ENCODE data around the gene PAXIP1.

Gene PAXIP1

GRCh38 chr7:154911862-154912455 lies 91.0 kb downstream of the PAXIP1 start:
- H3K79me2 ChIP-seq (ENCODE audit: control insufficient read depth, insufficient read depth, low read length, unreplicated experiment) = no peaks in the 10 kb centered on the region
- H3K27ac ChIP-seq (ENCODE audit: low read depth, low read length) = no peak overlapping the region
- H3K4me3 ChIP-seq (ENCODE audit: low read depth, low read length) = no peak overlapping the region
- H3K27me3 ChIP-seq (ENCODE audit: insufficient read depth, low read length) = peaks cover 28% of the 10 kb centered on the region
- no peak overlapping the region for H2AFZ ChIP-seq (ENCODE audit: low read length, unreplicated experiment)
- no peaks in the 10 kb centered on the region for H3K36me3 ChIP-seq (ENCODE audit: insufficient read depth, low read length)
- no peaks in the 10 kb centered on the region for H3K4me1 ChIP-seq (ENCODE audit: control insufficient read depth, insufficient read depth, low read length, unreplicated experiment)

DNA sequence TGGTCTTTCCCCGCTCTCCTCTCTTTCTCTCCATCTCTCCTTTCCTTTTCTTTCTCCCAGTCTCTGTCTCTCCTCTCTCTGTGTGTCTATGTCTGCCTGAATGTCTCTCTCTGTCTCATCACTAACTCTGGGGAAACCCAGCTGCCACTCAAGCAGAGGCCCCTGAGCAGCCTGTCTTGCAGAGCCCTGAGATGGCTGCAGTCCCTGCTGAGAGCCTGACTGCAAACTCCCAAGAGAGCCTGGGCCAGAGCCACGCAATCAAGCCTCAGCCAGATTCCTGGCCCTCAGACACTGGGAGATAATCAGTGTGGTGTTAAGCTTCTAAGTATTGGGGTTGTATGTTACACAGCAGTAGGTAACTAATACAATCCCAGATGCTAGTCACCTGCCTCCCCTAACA lies 91.5 kb downstream of the PAXIP1 start:
- H3K4me3 ChIP-seq (ENCODE audit: low read depth, low read length) = no peak overlapping the region
- no peak overlapping the region for H3K27ac ChIP-seq (ENCODE audit: low read depth, low read length)
- H3K4me1 ChIP-seq (ENCODE audit: control insufficient read depth, insufficient read depth, low read length, unreplicated experiment) = no peaks in the 10 kb centered on the region
- H3K27me3 ChIP-seq (ENCODE audit: insufficient read depth, low read length) = peaks cover 24% of the 10 kb centered on the region
- no peak overlapping the region for H2AFZ ChIP-seq (ENCODE audit: low read length, unreplicated experiment)
- H3K36me3 ChIP-seq (ENCODE audit: insufficient read depth, low read length) = no peaks in the 10 kb centered on the region
- H3K79me2 ChIP-seq (ENCODE audit: control insufficient read depth, insufficient read depth, low read length, unreplicated experiment) = no peaks in the 10 kb centered on the region

GRCh38 chr7:154910977-154911376 lies 91.9 kb downstream of the PAXIP1 start:
- no peaks in the 10 kb centered on the region for H3K79me2 ChIP-seq (ENCODE audit: control insufficient read depth, insufficient read depth, low read length, unreplicated experiment)
- no peak overlapping the region for H3K4me3 ChIP-seq (ENCODE audit: low read depth, low read length)
- no peaks in the 10 kb centered on the region for H3K4me1 ChIP-seq (ENCODE audit: control insufficient read depth, insufficient read depth, low read length, unreplicated experiment)
- H3K27ac ChIP-seq (ENCODE audit: low read depth, low read length) = no peak overlapping the region
- H3K27me3 ChIP-seq (ENCODE audit: insufficient read depth, low read length) = peaks cover 24% of the 10 kb centered on the region
- H2AFZ ChIP-seq (ENCODE audit: low read length, unreplicated experiment) = no peak overlapping the region
- no peaks in the 10 kb centered on the region for H3K36me3 ChIP-seq (ENCODE audit: insufficient read depth, low read length)

DNA sequence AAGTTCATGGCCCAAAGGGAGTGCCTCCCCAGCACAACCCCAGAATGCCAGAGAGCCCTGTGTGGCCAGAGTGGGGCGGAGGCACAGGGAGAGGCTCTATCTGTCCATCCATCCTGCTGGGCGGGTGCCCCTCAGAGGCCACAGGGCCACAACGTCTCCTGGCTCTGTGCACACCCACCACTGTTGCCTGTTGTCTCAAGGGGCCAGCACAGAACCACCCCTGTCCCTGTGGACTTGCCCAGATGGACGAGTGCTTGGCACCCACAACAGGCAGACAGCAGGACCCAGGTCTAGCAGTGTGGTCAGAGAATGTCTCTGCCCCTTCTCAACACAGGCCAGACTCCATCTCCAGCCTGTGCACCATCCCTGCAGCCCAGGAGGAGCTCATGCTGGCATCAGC lies 92.8 kb downstream of the PAXIP1 start:
- no peaks in the 10 kb centered on the region for H3K79me2 ChIP-seq (ENCODE audit: control insufficient read depth, insufficient read depth, low read length, unreplicated experiment)
- no peak overlapping the region for H3K4me3 ChIP-seq (ENCODE audit: low read depth, low read length)
- no peaks in the 10 kb centered on the region for H3K4me1 ChIP-seq (ENCODE audit: control insufficient read depth, insufficient read depth, low read length, unreplicated experiment)
- no peak overlapping the region for H2AFZ ChIP-seq (ENCODE audit: low read length, unreplicated experiment)
- H3K27me3 ChIP-seq (ENCODE audit: insufficient read depth, low read length) = peaks cover 16% of the 10 kb centered on the region
- H3K27ac ChIP-seq (ENCODE audit: low read depth, low read length) = no peak overlapping the region
- H3K36me3 ChIP-seq (ENCODE audit: insufficient read depth, low read length) = no peaks in the 10 kb centered on the region

- no peak overlapping the region for H3K4me3 ChIP-seq (ENCODE audit: low read depth, low read length)
- no peaks in the 10 kb centered on the region for H3K4me1 ChIP-seq (ENCODE audit: control insufficient read depth, insufficient read depth, low read length, unreplicated experiment)
- no peaks in the 10 kb centered on the region for H3K36me3 ChIP-seq (ENCODE audit: insufficient read depth, low read length)
- no peaks in the 10 kb centered on the region for H3K79me2 ChIP-seq (ENCODE audit: control insufficient read depth, insufficient read depth, low read length, unreplicated experiment)
- no peak overlapping the region for H3K27ac ChIP-seq (ENCODE audit: low read depth, low read length)
- no peak overlapping the region for H2AFZ ChIP-seq (ENCODE audit: low read length, unreplicated experiment)
- peaks cover 9% of the 10 kb centered on the region for H3K27me3 ChIP-seq (ENCODE audit: insufficient read depth, low read length)
Measured at GRCh38 chr7:154909241-154910105, 93.5 kb downstream of the PAXIP1 start.

DNA sequence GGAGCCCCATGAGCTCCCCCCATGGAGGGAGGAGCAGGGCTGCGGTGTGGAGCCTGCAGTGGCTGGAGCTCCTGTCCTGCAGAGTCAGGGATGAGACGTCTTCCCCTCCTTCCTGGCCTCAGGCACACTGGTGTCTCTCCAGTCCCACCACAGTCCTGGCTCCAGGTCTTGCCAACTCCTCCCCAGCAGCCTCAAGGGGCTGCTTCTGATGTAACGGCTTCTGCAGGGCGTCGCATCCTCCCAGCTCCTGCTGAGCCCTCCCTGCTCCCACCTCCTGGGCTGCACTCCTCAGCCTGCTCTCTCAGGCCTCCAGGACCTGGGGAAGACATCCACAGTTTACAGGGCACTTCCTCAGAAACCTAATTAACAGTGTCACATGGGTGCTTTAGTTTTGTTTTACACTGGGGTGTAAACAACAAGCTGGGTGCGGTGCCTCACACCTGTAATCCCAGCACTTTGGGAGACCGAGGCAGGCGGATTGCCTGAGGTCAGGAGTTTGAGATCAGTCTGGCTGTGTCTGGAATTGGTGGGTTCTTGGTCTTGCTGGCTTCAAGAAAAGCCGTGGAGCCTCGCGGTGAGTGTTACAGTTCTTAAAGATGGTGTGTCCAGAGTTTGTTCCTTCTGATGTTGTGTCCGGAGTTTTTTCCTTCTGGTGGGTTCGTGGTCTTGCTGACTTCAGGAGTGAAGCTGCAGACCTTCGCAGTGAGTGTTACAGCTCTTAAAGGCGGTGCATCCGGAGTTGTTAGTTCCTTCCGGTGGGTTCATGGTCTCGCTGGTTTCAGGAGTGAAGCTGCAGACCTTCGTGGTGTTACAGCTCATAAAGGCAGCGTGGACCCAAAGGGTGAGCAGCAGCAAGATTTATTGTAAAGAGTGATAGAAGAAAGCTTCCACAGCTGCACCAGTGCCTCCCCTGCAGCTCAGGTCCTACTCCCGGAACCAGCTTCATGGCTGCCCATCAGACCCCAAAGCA lies 95.0 kb downstream of the PAXIP1 start:
- no peak overlapping the region for H2AFZ ChIP-seq (ENCODE audit: low read length, unreplicated experiment)
- H3K27me3 ChIP-seq (ENCODE audit: insufficient read depth, low read length) = peaks cover 4% of the 10 kb centered on the region; the same call in 1 of the 2 replicates
- no peaks in the 10 kb centered on the region for H3K79me2 ChIP-seq (ENCODE audit: control insufficient read depth, insufficient read depth, low read length, unreplicated experiment)
- no peaks in the 10 kb centered on the region for H3K4me1 ChIP-seq (ENCODE audit: control insufficient read depth, insufficient read depth, low read length, unreplicated experiment)
- no peak overlapping the region for H3K27ac ChIP-seq (ENCODE audit: low read depth, low read length)
- no peak overlapping the region for H3K4me3 ChIP-seq (ENCODE audit: low read depth, low read length)
- H3K36me3 ChIP-seq (ENCODE audit: insufficient read depth, low read length) = no peaks in the 10 kb centered on the region

GRCh38 chr7:154906736-154907355 lies 96.1 kb downstream of the PAXIP1 start:
- H3K36me3 ChIP-seq (ENCODE audit: insufficient read depth, low read length) = no peaks in the 10 kb centered on the region
- H3K4me1 ChIP-seq (ENCODE audit: control insufficient read depth, insufficient read depth, low read length, unreplicated experiment) = no peaks in the 10 kb centered on the region
- no peaks in the 10 kb centered on the region for H3K79me2 ChIP-seq (ENCODE audit: control insufficient read depth, insufficient read depth, low read length, unreplicated experiment)
- H3K27ac ChIP-seq (ENCODE audit: low read depth, low read length) = no peak overlapping the region
- no peak overlapping the region for H3K4me3 ChIP-seq (ENCODE audit: low read depth, low read length)
- H3K27me3 ChIP-seq (ENCODE audit: insufficient read depth, low read length) = peaks cover 4% of the 10 kb centered on the region; the same call in 1 of the 2 replicates
- H2AFZ ChIP-seq (ENCODE audit: low read length, unreplicated experiment) = no peak overlapping the region

- Histone ChIP-seq H3K27ac (ENCODE audit: low read depth, low read length) (no peak overlapping the region), H3K4me3 (ENCODE audit: low read depth, low read length) (no peak overlapping the region), H3K4me1 (ENCODE audit: control insufficient read depth, insufficient read depth, low read length, unreplicated experiment) (no peaks in the 10 kb centered on the region), H3K27me3 (ENCODE audit: insufficient read depth, low read length) (no peaks in the 10 kb centered on the region), H3K79me2 (ENCODE audit: control insufficient read depth, insufficient read depth, low read length, unreplicated experiment) (no peaks in the 10 kb centered on the region), H2AFZ (ENCODE audit: low read length, unreplicated experiment) (no peak overlapping the region), H3K36me3 (ENCODE audit: insufficient read depth, low read length) (no peaks in the 10 kb centered on the region)
Measured at GRCh38 chr7:154906201-154906600, 96.7 kb downstream of the PAXIP1 start.

- H3K4me1 ChIP-seq (ENCODE audit: control insufficient read depth, insufficient read depth, low read length, unreplicated experiment) = no peaks in the 10 kb centered on the region
- H3K27ac ChIP-seq (ENCODE audit: low read depth, low read length) = no peak overlapping the region
- no peaks in the 10 kb centered on the region for H3K79me2 ChIP-seq (ENCODE audit: control insufficient read depth, insufficient read depth, low read length, unreplicated experiment)
- H3K4me3 ChIP-seq (ENCODE audit: low read depth, low read length) = no peak overlapping the region
- H3K36me3 ChIP-seq (ENCODE audit: insufficient read depth, low read length) = no peaks in the 10 kb centered on the region
- no peak overlapping the region for H2AFZ ChIP-seq (ENCODE audit: low read length, unreplicated experiment)
- no peaks in the 10 kb centered on the region for H3K27me3 ChIP-seq (ENCODE audit: insufficient read depth, low read length)
Measured at GRCh38 chr7:154905615-154906014, 97.3 kb downstream of the PAXIP1 start.

DNA sequence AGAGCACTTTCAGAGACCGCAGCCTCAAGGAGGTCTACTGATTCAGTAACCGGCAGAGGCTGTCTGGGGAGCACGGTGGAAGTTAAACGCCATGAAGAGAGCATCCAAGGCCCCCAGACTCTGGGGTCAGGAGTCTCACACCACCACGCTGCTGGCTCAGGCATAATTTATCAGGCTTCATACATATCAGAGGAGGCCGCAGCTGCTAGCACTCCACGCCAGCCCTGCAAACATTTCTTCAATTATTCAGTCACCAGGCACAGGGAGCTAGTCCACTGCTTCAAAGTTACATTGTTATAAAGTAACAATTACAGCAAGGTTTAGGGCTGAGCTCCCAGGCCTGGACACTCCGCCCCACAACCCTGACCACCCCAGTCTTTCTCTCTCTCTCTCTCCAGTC lies 97.8 kb downstream of the PAXIP1 start:
- Histone ChIP-seq H3K27me3 (ENCODE audit: insufficient read depth, low read length) (no peaks in the 10 kb centered on the region), H3K79me2 (ENCODE audit: control insufficient read depth, insufficient read depth, low read length, unreplicated experiment) (no peaks in the 10 kb centered on the region), H3K4me3 (ENCODE audit: low read depth, low read length) (no peak overlapping the region)

More for the DNA sequence above, 97.8 kb downstream of the PAXIP1 start:
- Histone ChIP-seq H3K36me3 (ENCODE audit: insufficient read depth, low read length) (no peaks in the 10 kb centered on the region), H2AFZ (ENCODE audit: low read length, unreplicated experiment) (no peak overlapping the region), H3K4me1 (ENCODE audit: control insufficient read depth, insufficient read depth, low read length, unreplicated experiment) (no peaks in the 10 kb centered on the region), H3K27ac (ENCODE audit: low read depth, low read length) (no peak overlapping the region)

Data from ACC112 (cell line).